Measurements from ENCODE around the gene SHROOM3. TPM values are rescaled to one million over a fixed set of nuclear protein-coding genes. Genes with fewer than 3 reads are reported as not detected.
"Not testable (repeated sequence)": the region's sequence is repeated elsewhere in the genome, so short reads cannot be mapped to it uniquely, and the experiment has no call there.

Gene SHROOM3
- total RNA-seq, 2 experiments from 2014 or later, result not detected

GRCh38 chr4:76726631-76727030 lies 291.6 kb downstream of the SHROOM3 start:
- POLR2A ChIA-PET, result no interaction called here
- TF ChIP-seq, protein P1, sequence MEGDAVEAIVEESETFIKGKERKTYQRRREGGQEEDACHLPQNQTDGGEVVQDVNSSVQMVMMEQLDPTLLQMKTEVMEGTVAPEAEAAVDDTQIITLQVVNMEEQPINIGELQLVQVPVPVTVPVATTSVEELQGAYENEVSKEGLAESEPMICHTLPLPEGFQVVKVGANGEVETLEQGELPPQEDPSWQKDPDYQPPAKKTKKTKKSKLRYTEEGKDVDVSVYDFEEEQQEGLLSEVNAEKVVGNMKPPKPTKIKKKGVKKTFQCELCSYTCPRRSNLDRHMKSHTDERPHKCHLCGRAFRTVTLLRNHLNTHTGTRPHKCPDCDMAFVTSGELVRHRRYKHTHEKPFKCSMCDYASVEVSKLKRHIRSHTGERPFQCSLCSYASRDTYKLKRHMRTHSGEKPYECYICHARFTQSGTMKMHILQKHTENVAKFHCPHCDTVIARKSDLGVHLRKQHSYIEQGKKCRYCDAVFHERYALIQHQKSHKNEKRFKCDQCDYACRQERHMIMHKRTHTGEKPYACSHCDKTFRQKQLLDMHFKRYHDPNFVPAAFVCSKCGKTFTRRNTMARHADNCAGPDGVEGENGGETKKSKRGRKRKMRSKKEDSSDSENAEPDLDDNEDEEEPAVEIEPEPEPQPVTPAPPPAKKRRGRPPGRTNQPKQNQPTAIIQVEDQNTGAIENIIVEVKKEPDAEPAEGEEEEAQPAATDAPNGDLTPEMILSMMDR (IDR thresholded peaks at IDR 0.05), result no peak
- intact Hi-C loops (cut with DNase I, micrococcal nuclease), result no loop called here

GRCh38 chr4:76727934-76728333 lies 292.9 kb downstream of the SHROOM3 start:
- H3K4me3 ChIP-seq (ENCODE audit: low read length); H3K27me3 ChIP-seq (ENCODE audit: control insufficient read depth in 1 of 2, insufficient read depth in 2 of 2, low read length in 2 of 2); intact Hi-C loops (cut with DNase I, micrococcal nuclease); DNase-seq; H3K27ac ChIP-seq (ENCODE audit: low read depth in 1 of 2, low read length in 2 of 2); H3K4me3 Mint-ChIP-seq; POLR2A ChIA-PET; H3K36me3 ChIP-seq (ENCODE audit: insufficient read depth, low read length); H3K27me3 Mint-ChIP-seq; H3K9me3 ChIP-seq (ENCODE audit: control insufficient read depth in 1 of 2, insufficient read depth in 1 of 2, low read length in 2 of 2); H3K27ac Mint-ChIP-seq; H3K36me3 Mint-ChIP-seq (ENCODE audit: low read depth); H3K9me3 Mint-ChIP-seq; CTCF ChIA-PET; ATAC-seq (ENCODE audit: poor library complexity); H3K4me1 Mint-ChIP-seq (ENCODE audit: low read depth); H3K4me1 ChIP-seq (ENCODE audit: insufficient read depth, low read length): not testable (repeated sequence)

More at GRCh38 chr4:76726631-76727030, 291.6 kb downstream of the SHROOM3 start:
- DNase-seq, result no peak
- Histone ChIP-seq H3K27ac (ENCODE audit: low read depth in 1 of 2, low read length in 2 of 2) (no peak overlapping the region), H3K9me3 (ENCODE audit: control insufficient read depth in 1 of 2, insufficient read depth in 1 of 2, low read length in 2 of 2) (no peaks in the 10 kb centered on the region), H3K4me3 (ENCODE audit: low read length) (no peak overlapping the region), H3K4me1 (ENCODE audit: insufficient read depth, low read length) (no peaks in the 10 kb centered on the region), H3K27me3 (ENCODE audit: control insufficient read depth in 1 of 2, insufficient read depth in 2 of 2, low read length in 2 of 2) (peaks cover 0 to 3% of the 10 kb centered on the region in 2 experiments), H3K36me3 (ENCODE audit: insufficient read depth, low read length) (no peaks in the 10 kb centered on the region)
- no peak for ATAC-seq (ENCODE audit: poor library complexity)
- H3K4me3 Mint-ChIP-seq, result no peak overlapping the region
- no peak overlapping the region for H3K27ac Mint-ChIP-seq
- H3K27me3 Mint-ChIP-seq, result peaks cover 3% of the 10 kb centered on the region
- H3K9me3 Mint-ChIP-seq, result no peaks in the 10 kb centered on the region
- H3K4me1 Mint-ChIP-seq (ENCODE audit: low read depth), result no peaks in the 10 kb centered on the region
- H3K36me3 Mint-ChIP-seq (ENCODE audit: low read depth), result no peaks in the 10 kb centered on the region
- CTCF ChIA-PET, result no interaction called here

- Histone ChIP-seq H3K4me3 (ENCODE audit: low read length) (no peak overlapping the region), H3K36me3 (ENCODE audit: insufficient read depth, low read length) (no peaks in the 10 kb centered on the region), H3K4me1 (ENCODE audit: insufficient read depth, low read length) (no peaks in the 10 kb centered on the region), H3K9me3 (ENCODE audit: control insufficient read depth in 1 of 2, insufficient read depth in 1 of 2, low read length in 2 of 2) (no peaks in the 10 kb centered on the region), H3K27me3 (ENCODE audit: control insufficient read depth in 1 of 2, insufficient read depth in 2 of 2, low read length in 2 of 2) (peaks cover 0 to 3% of the 10 kb centered on the region in 2 experiments), H3K27ac (ENCODE audit: low read depth in 1 of 2, low read length in 2 of 2) (no peak overlapping the region)
- Mint-ChIP-seq H3K36me3 (ENCODE audit: low read depth) (no peaks in the 10 kb centered on the region), H3K27me3 (peaks cover 3% of the 10 kb centered on the region), H3K4me3 (no peak overlapping the region), H3K27ac (no peak overlapping the region), H3K4me1 (ENCODE audit: low read depth) (no peaks in the 10 kb centered on the region), H3K9me3 (no peaks in the 10 kb centered on the region)
- TF ChIP-seq, protein P1 (IDR thresholded peaks at IDR 0.05), result no peak
- intact Hi-C loops (cut with DNase I, micrococcal nuclease), result no loop called here
- ATAC-seq (ENCODE audit: poor library complexity), result no peak
- POLR2A ChIA-PET, result no interaction called here
- CTCF ChIA-PET, result no interaction called here
- DNase-seq, result no peak
These were observed 294.4 kb downstream of the SHROOM3 start for GRCh38 chr4:76729460-76729859.

DNA sequence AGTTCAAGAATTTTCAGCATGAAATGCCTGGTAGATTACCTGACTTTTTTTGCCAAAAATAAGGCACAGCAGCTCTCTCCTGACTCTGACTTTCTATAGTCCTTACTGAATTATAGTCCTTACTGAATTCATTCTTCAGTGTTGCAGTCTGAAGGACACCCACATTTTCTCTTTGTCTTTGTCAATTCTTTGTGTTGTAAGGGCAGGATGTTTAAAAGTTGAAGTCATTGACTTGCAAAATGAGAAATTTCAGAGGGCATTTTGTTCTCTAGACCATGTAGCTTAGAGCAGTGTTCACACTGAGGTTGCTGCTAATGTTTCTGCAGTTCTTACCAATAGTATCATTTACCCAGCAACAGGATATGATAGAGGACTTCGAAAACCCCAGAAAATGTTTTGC lies 295.0 kb downstream of the SHROOM3 start:
- DNase-seq, result no peak
- H3K36me3 Mint-ChIP-seq (ENCODE audit: low read depth), result no peaks in the 10 kb centered on the region
- H3K4me3 Mint-ChIP-seq, result no peak overlapping the region
- Histone ChIP-seq H3K27me3 (ENCODE audit: control insufficient read depth in 1 of 2, insufficient read depth in 2 of 2, low read length in 2 of 2) (peaks cover 0 to 3% of the 10 kb centered on the region in 2 experiments), H3K4me1 (ENCODE audit: insufficient read depth, low read length) (no peaks in the 10 kb centered on the region), H3K9me3 (ENCODE audit: control insufficient read depth in 1 of 2, insufficient read depth in 1 of 2, low read length in 2 of 2) (no peaks in the 10 kb centered on the region), H3K36me3 (ENCODE audit: insufficient read depth, low read length) (no peaks in the 10 kb centered on the region), H3K27ac (ENCODE audit: low read depth in 1 of 2, low read length in 2 of 2) (no peak overlapping the region), H3K4me3 (ENCODE audit: low read length) (no peak overlapping the region)
- intact Hi-C loops (cut with DNase I, micrococcal nuclease), result no loop called here
- H3K9me3 Mint-ChIP-seq, result no peaks in the 10 kb centered on the region
- H3K27me3 Mint-ChIP-seq, result peaks cover 8% of the 10 kb centered on the region
- no peak for ATAC-seq (ENCODE audit: poor library complexity)
- H3K4me1 Mint-ChIP-seq (ENCODE audit: low read depth), result no peaks in the 10 kb centered on the region
- TF ChIP-seq, protein P1 (IDR thresholded peaks at IDR 0.05), result no peak
- ChIA-PET CTCF (no interaction called here), POLR2A (no interaction called here)
- H3K27ac Mint-ChIP-seq, result no peak overlapping the region
